ENCODE results near the gene NCKIPSD.

NCKIPSD gene

GRCh38 chr3:48623851-48624547 is 61.7 kb downstream of the NCKIPSD start:
- no peak for DNase-seq (ENCODE audit: low read depth in 2 of 3, low spot score in 2 of 3)

Measured in activated CD8-positive, alpha-beta memory T cell treated with anti-CD3 and anti-CD28 coated beads for 48 hours (primary cell).